Memory B cell (primary cell): ENCODE measurements around the gene CDH26.

ENCODE experiments used
- ATAC-seq: fragments of 150-1000 bp; cut with Tn5 transposase; 2 replicates; pipeline ENCODE4 v1.10.0; 2021; ENCODE audit warnings: low read depth, mild to moderate bottlenecking, moderate library complexity
- DNase-seq, 2 donors: peaks; one replicate each; pipeline ENCODE4 v3.0.0; 2022; ENCODE audit warnings: low spot score in 2 of 2
- H3K27ac Mint-ChIP-seq: one replicate; pipeline ENCODE4 v1.8.0; 2022; ENCODE audit warnings: mild to moderate bottlenecking, moderate library complexity, mixed read lengths
- H3K27me3 Mint-ChIP-seq: one replicate; pipeline ENCODE4 v1.8.0; 2022; ENCODE audit warnings: mixed read lengths
- H3K36me3 Mint-ChIP-seq: one replicate; pipeline ENCODE4 v1.8.0; 2022; ENCODE audit warnings: mild to moderate bottlenecking, mixed read lengths
- H3K4me1 Mint-ChIP-seq: one replicate; pipeline ENCODE4 v1.8.0; 2022; ENCODE audit warnings: mixed read lengths
- H3K4me3 Mint-ChIP-seq: one replicate; pipeline ENCODE4 v1.8.0; 2022; ENCODE audit warnings: mild to moderate bottlenecking, moderate library complexity, mixed read lengths
- H3K9me3 Mint-ChIP-seq: one replicate; pipeline ENCODE4 v1.8.0; 2022; ENCODE audit warnings: mixed read lengths

CDH26 gene

DNA sequence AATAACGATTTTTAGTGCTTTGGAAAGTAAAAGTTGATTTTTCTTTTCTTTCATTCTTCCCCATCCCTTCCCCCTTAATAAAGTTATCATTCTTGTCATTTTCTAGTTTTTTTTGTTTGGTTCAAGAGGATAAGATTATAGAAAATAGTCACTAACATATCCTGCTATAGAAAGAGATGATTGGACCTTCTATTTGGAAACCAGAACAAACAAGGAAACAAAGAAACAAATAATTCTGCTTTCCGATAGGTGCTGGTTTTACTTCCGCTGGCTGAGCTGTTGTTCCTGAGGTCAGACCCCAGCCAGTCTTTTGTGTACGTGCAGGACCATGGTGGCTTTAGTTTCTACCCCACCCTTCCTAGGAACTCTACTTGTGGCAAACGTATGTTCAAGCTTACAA lies at the start of gene CDH26:
CDH26 (plus strand) TSS at position 301 of the 400 bp plus-strand sequence. CDS start 304 bp downstream, outside the sequence.
- no peak within 1 kb of the TSS for H3K27ac Mint-ChIP-seq
- DNase-seq (no peak), ATAC-seq (no peak)
- H3K4me3 Mint-ChIP-seq, result no peak within 1 kb of the TSS
- H3K4me1 Mint-ChIP-seq, result no peaks in the 10 kb centered on the region
- H3K27me3 Mint-ChIP-seq, result no peaks in the 10 kb centered on the region
- H3K9me3 Mint-ChIP-seq, result no peaks in the 10 kb centered on the region
- H3K36me3 Mint-ChIP-seq, result peaks cover 6% of the 10 kb centered on the region

DNA sequence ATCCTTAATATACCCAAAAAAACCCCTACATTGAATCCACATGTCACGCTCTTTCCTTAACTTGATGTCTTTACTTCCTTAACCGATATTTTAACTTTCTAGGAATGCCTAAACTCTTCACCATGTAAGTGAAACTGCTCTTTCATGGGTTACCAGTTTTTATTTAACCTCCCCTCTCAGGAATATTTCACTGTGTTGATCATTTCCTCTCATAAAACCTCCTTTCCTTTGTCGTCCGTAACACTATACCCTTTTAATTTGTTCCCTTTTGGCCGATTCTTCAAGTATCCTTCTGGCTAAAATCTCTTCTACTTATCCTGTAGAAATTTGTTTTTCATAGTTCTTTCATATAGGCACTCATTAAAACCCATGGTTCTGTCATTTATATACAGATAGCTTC lies 49.4 kb upstream of the CDH26 start:
- H3K9me3 Mint-ChIP-seq, result no peaks in the 10 kb centered on the region
- no peak overlapping the region for H3K27ac Mint-ChIP-seq
- H3K36me3 Mint-ChIP-seq, result no peaks in the 10 kb centered on the region
- no peaks in the 10 kb centered on the region for H3K27me3 Mint-ChIP-seq
- H3K4me1 Mint-ChIP-seq, result peaks cover 4% of the 10 kb centered on the region
- DNase-seq (no peak), ATAC-seq (no peak)
- H3K4me3 Mint-ChIP-seq, result no peak overlapping the region

GRCh38 chr20:59911041-59911440 lies 47.2 kb upstream of the CDH26 start:
- H3K4me1 Mint-ChIP-seq, result peaks cover 4% of the 10 kb centered on the region
- DNase-seq (no peak), ATAC-seq (no peak)
- H3K36me3 Mint-ChIP-seq, result no peaks in the 10 kb centered on the region
- H3K27ac Mint-ChIP-seq, result no peak overlapping the region
- no peak overlapping the region for H3K4me3 Mint-ChIP-seq
- H3K27me3 Mint-ChIP-seq, result no peaks in the 10 kb centered on the region
- no peaks in the 10 kb centered on the region for H3K9me3 Mint-ChIP-seq

DNA sequence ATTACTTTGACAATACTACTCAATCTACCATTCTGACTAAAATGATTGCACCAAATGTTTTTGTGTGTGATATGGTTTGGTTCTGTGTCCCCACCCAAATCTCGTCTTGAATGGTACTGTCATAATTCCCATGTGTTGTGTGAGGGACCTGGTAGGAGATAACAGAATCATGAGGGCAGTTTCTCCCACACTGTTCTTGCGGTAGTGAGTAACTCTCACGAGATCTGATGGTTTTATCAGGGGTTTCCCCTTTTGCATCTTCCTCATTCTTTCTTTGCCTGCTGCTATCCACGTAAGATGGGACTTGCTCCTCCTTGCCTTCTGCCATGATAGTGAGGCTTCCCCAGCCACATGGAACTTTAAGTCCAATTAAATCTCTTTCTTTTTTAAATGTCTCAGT lies 45.6 kb upstream of the CDH26 start:
- H3K27ac Mint-ChIP-seq, result no peak overlapping the region
- peaks cover 4% of the 10 kb centered on the region for H3K4me1 Mint-ChIP-seq
- no peak for DNase-seq
- H3K27me3 Mint-ChIP-seq, result no peaks in the 10 kb centered on the region
- ATAC-seq, result peak; percentile 70
- H3K9me3 Mint-ChIP-seq, result no peaks in the 10 kb centered on the region
- no peak overlapping the region for H3K4me3 Mint-ChIP-seq
- H3K36me3 Mint-ChIP-seq, result no peaks in the 10 kb centered on the region

GRCh38 chr20:59920944-59921343 lies 37.3 kb upstream of the CDH26 start:
- no peaks in the 10 kb centered on the region for H3K36me3 Mint-ChIP-seq
- no peak for ATAC-seq
- no peaks in the 10 kb centered on the region for H3K9me3 Mint-ChIP-seq
- H3K4me1 Mint-ChIP-seq, result no peaks in the 10 kb centered on the region
- no peak overlapping the region for H3K4me3 Mint-ChIP-seq
- no peak for DNase-seq
- H3K27me3 Mint-ChIP-seq, result peaks cover 1% of the 10 kb centered on the region
- H3K27ac Mint-ChIP-seq, result no peak overlapping the region

DNA sequence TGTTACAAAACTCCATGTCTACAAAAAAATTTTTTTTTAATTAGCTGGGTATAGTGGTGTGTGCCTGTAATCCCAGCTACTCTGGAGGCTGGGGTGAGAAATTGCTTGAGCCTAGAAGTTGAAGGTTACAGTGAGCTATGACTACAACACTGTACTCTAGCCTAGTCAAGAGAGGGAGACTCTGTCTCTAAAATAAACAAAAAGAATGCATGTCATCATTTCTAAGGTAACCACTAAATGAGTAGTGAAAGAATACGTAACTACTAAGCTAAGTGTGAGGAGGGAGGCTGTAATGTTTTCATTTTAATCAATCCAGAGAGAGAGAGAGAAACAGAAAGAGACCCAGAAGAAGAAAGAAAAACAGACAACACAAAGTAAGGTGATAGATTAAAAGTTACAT lies 34.7 kb upstream of the CDH26 start:
- Mint-ChIP-seq H3K27me3 (peaks cover 1% of the 10 kb centered on the region), H3K36me3 (no peaks in the 10 kb centered on the region), H3K4me3 (no peak overlapping the region), H3K9me3 (no peaks in the 10 kb centered on the region), H3K27ac (no peak overlapping the region), H3K4me1 (no peaks in the 10 kb centered on the region)
- DNase-seq, result no peak
- ATAC-seq, result no peak

DNA sequence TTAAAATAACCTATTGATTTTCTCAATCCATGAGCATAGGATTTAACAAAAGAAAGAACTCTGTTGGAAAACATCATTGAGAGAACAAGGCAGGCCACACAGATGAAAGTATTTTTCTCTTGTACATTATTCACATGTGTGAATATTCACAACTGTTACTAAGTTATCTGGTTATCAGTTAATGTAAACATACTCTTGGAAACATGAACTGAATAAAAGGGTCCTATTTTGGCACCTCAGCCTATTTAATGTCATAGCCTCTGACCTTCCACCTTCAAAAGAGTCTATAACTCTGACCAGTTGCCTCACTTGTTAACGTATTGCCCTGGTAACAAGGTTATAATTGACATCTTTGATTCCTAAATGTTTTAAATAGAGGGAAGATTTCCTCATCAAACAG lies 32.9 kb upstream of the CDH26 start:
- Mint-ChIP-seq H3K27ac (no peak overlapping the region), H3K4me1 (no peaks in the 10 kb centered on the region), H3K36me3 (no peaks in the 10 kb centered on the region), H3K4me3 (no peak overlapping the region), H3K9me3 (no peaks in the 10 kb centered on the region), H3K27me3 (peaks cover 1% of the 10 kb centered on the region)
- ATAC-seq, result no peak
- no peak for DNase-seq

DNA sequence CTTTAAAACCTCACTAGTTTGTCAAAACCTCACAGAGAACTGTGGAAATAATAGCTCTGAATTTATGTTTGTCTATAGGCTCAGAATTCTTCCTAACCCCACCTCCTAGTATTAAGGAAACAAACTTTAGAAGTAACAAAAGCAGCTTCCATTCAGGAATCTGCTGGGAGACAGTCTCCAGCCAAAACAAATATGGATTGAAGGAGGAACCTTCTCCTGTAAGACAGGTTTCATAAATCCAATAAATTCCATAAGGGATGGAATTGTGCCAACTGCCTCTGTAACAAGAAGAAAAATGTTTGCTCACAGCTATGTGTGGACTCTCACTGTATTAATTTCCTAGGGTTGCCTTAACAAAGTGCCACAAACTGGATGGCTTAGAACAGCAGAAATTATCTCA lies 32.3 kb upstream of the CDH26 start:
- no peaks in the 10 kb centered on the region for H3K9me3 Mint-ChIP-seq
- peaks cover 1% of the 10 kb centered on the region for H3K27me3 Mint-ChIP-seq
- H3K27ac Mint-ChIP-seq, result no peak overlapping the region
- no peaks in the 10 kb centered on the region for H3K36me3 Mint-ChIP-seq
- ATAC-seq, result no peak
- DNase-seq, result no peak
- no peak overlapping the region for H3K4me3 Mint-ChIP-seq
- no peaks in the 10 kb centered on the region for H3K4me1 Mint-ChIP-seq

DNA sequence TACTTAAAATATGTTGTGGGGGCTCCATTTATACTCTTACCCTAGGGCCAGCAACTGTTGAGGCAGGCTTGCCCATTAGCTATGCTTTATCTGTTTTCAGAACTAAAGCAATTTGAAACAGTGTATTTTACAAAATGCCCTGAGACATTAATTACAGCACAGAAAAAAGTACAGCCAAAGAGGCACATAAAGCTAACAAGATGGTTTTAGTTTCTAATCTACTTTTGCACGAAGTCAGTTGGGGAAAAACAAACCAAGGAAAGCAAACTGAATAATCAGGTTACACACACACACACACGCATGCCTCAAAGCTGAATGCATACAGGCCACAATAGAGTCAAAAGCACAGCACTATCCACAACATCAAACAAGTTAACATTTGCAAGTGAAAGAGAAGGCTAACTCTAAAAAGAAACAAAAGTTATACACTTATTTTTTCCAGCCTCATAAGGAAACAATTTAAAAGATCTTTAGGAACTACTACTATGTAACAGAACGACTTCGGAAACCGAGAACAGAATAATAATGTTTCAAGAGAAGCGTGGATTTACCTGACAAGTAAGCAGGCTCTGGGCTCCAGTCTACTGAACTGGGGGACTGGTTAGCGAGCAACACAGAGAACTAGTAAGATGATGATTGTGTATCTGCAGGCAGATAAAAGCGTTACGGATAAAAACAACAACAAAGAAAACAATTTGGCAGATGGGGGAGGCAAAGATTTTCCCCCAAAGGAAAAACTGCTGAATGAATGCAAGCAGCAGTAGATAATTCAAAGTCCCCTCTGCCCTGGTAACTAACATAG lies 26.5 kb upstream of the CDH26 start:
- DNase-seq, result no peak
- no peaks in the 10 kb centered on the region for H3K27me3 Mint-ChIP-seq
- H3K36me3 Mint-ChIP-seq, result peaks cover 2% of the 10 kb centered on the region
- no peak for ATAC-seq
- H3K27ac Mint-ChIP-seq, result no peak overlapping the region
- no peaks in the 10 kb centered on the region for H3K9me3 Mint-ChIP-seq
- peaks cover 2% of the 10 kb centered on the region for H3K4me1 Mint-ChIP-seq
- peak overlapping the region; percentile 37 for H3K4me3 Mint-ChIP-seq

- Mint-ChIP-seq H3K27ac (no peak overlapping the region), H3K27me3 (no peaks in the 10 kb centered on the region)
- no peak for ATAC-seq
These were observed 25.5 kb upstream of the CDH26 start for GRCh38 chr20:59932616-59933295.

GRCh38 chr20:59933296-59933848 lies 24.9 kb upstream of the CDH26 start, which contains the start of gene SYCP2:
TSS of gene SYCP2 (minus strand) at chr20:59933637. CDS start at chr20:59922413, 11,224 bp downstream.
- H3K27me3 Mint-ChIP-seq, result no peaks in the 10 kb centered on the region
- DNase-seq (peak in 1 of 2 donors; percentile 47), ATAC-seq (peak; percentile 80)
- H3K4me3 Mint-ChIP-seq, result peak within 1 kb of the TSS; percentile 82
- no peaks in the 10 kb centered on the region for H3K9me3 Mint-ChIP-seq
- peaks cover 5% of the 10 kb centered on the region for H3K4me1 Mint-ChIP-seq
- H3K36me3 Mint-ChIP-seq, result peaks cover 2% of the 10 kb centered on the region
- H3K27ac Mint-ChIP-seq, result no peak within 1 kb of the TSS

More at GRCh38 chr20:59932616-59933295, 25.5 kb upstream of the CDH26 start:
- no peaks in the 10 kb centered on the region for H3K9me3 Mint-ChIP-seq
- H3K36me3 Mint-ChIP-seq, result peaks cover 2% of the 10 kb centered on the region
- DNase-seq, result no peak
- H3K4me1 Mint-ChIP-seq, result peaks cover 4% of the 10 kb centered on the region
- H3K4me3 Mint-ChIP-seq, result peak overlapping the region; percentile 37

GRCh38 chr20:59933849-59934585 lies 24.2 kb upstream of the CDH26 start:
- peak overlapping the region; percentile 82 for H3K4me3 Mint-ChIP-seq
- H3K4me1 Mint-ChIP-seq, result peaks cover 10% of the 10 kb centered on the region
- H3K27ac Mint-ChIP-seq, result no peak overlapping the region
- H3K36me3 Mint-ChIP-seq, result peaks cover 4% of the 10 kb centered on the region
- no peaks in the 10 kb centered on the region for H3K27me3 Mint-ChIP-seq
- peak; percentile 77 to 81 for DNase-seq
- peak; percentile 83 for ATAC-seq
- no peaks in the 10 kb centered on the region for H3K9me3 Mint-ChIP-seq

GRCh38 chr20:59935457-59936185 lies 22.6 kb upstream of the CDH26 start:
- H3K27ac Mint-ChIP-seq, result no peak overlapping the region
- no peaks in the 10 kb centered on the region for H3K9me3 Mint-ChIP-seq
- no peak for ATAC-seq
- peaks cover 10% of the 10 kb centered on the region for H3K4me1 Mint-ChIP-seq
- H3K27me3 Mint-ChIP-seq, result no peaks in the 10 kb centered on the region
- no peak overlapping the region for H3K4me3 Mint-ChIP-seq
- peaks cover 4% of the 10 kb centered on the region for H3K36me3 Mint-ChIP-seq
- no peak for DNase-seq
